HG02870 (cell line): Measurements from ENCODE around the gene MCTS1.
A peak's percentile ranks its signal among the peaks of the same experiment; 100 is the strongest.
"Not testable (repeated sequence)": the region's sequence is repeated elsewhere in the genome, so short reads cannot be mapped to it uniquely, and the experiment has no call there.

ENCODE experiments used
- ATAC-seq: cut with Tn5 transposase; IDR thresholded peaks from one replicate; pipeline ENCODE4 v1.9.1; 2021; ENCODE audit warnings: mild to moderate bottlenecking, moderate library complexity; ENCODE audit not compliant: unreplicated experiment

Gene MCTS1

GRCh38 chrX:120625371-120625770 lies 21.5 kb downstream of the MCTS1 start:
- ATAC-seq: no peak

GRCh38 chrX:120629667-120630537 lies 26.0 kb downstream of the MCTS1 start, which contains the start of gene C1GALT1C1:
C1GALT1C1 (minus strand) TSS chrX:120630054; CDS start chrX:120627166, 2,888 bp downstream.
- peak; percentile 94 for ATAC-seq

- ATAC-seq: no peak
Observed at GRCh38 chrX:120638619-120639018, 34.7 kb downstream of the MCTS1 start.

- ATAC-seq: no peak
Observed at GRCh38 chrX:120642871-120643270, 39.0 kb downstream of the MCTS1 start.

- no peak for ATAC-seq
Observed at GRCh38 chrX:120647127-120647526, 43.2 kb downstream of the MCTS1 start.

- not testable (repeated sequence) for ATAC-seq
Observed at GRCh38 chrX:120652256-120652655, 48.4 kb downstream of the MCTS1 start.

GRCh38 chrX:120653000-120653399 lies 49.1 kb downstream of the MCTS1 start:
- no peak for ATAC-seq

- no peak for ATAC-seq
Observed at GRCh38 chrX:120660637-120661036, 56.7 kb downstream of the MCTS1 start.
